CD4-positive, alpha-beta memory T cell (primary cell): ENCODE data around the gene SLC39A11. TPM values are rescaled to one million over a fixed set of nuclear protein-coding genes. Genes with fewer than 3 reads are reported as not detected.
"Not testable (repeated sequence)": the region's sequence is repeated elsewhere in the genome, so short reads cannot be mapped to it uniquely, and the experiment has no call there.

ENCODE experiments used
- CTCF ChIA-PET: fragments of 350-600 bp; sonication (Branson Sonifier 250); formaldehyde crosslinking; loops from one replicate; lab custom pipeline; 2021; ENCODE audit warnings: inconsistent platforms; ENCODE audit not compliant: partially characterized antibody; lab: Charles Lee
- POLR2A ChIA-PET: fragments of 350-600 bp; sonication (Branson Sonifier 250); formaldehyde crosslinking; loops from one replicate; lab custom pipeline; 2021; ENCODE audit not compliant: partially characterized antibody; lab: Charles Lee
- DNase-seq, 5 donors: peaks; one replicate each; pipeline versions ENCODE4 v3.0.0 to v3.0.0-alpha.2; 2020 to 2022; ENCODE audit warnings: mixed read lengths in 1 of 5
- H3K27ac ChIP-seq: one replicate; pipeline ENCODE4 v1.7.0; 2013; ENCODE audit warnings: low read depth, low read length
- H3K27me3 ChIP-seq: 2 replicates; pipeline ENCODE4 v1.7.0; 2013; ENCODE audit warnings: mild to moderate bottlenecking, low read length, moderate library complexity; ENCODE audit not compliant: insufficient read depth
- H3K36me3 ChIP-seq: 2 replicates; pipeline ENCODE4 v1.7.0; 2013; ENCODE audit warnings: mild to moderate bottlenecking, low read length, moderate library complexity; ENCODE audit not compliant: insufficient read depth
- H3K4me1 ChIP-seq: 2 replicates; pipeline ENCODE4 v1.7.0; 2013; ENCODE audit warnings: mild to moderate bottlenecking, low read length, moderate library complexity; ENCODE audit not compliant: insufficient read depth
- H3K4me3 ChIP-seq, 2 donors: one replicate each; pipeline ENCODE4 v1.7.0; 2013; ENCODE audit warnings: low read length in 2 of 2, mild to moderate bottlenecking in 1 of 2
- H3K9me3 ChIP-seq, 2 donors: one replicate each; pipeline ENCODE4 v1.7.0; 2013; ENCODE audit warnings: low read length in 2 of 2, control low read depth in 1 of 2; ENCODE audit not compliant: control insufficient read depth in 1 of 2
- H3K27ac Mint-ChIP-seq, 7 donors: one replicate each; pipeline ENCODE4 v1.8.0; 2020 to 2021; ENCODE audit warnings: mixed read lengths in 7 of 7, mild to moderate bottlenecking in 6 of 7, inconsistent platforms in 3 of 7, moderate library complexity in 3 of 7
- H3K27me3 Mint-ChIP-seq, 2 donors: one replicate each; pipeline ENCODE4 v1.8.0; 2020 to 2021; ENCODE audit warnings: mixed read lengths in 2 of 2
- H3K36me3 Mint-ChIP-seq, 2 donors: one replicate each; pipeline ENCODE4 v1.8.0; 2020 to 2021; ENCODE audit warnings: mixed read lengths in 2 of 2, inconsistent platforms in 1 of 2, mild to moderate bottlenecking in 1 of 2
- H3K4me1 Mint-ChIP-seq, 4 donors: one replicate each; pipeline ENCODE4 v1.8.0; 2020 to 2021; ENCODE audit warnings: mixed read lengths in 4 of 4, mild to moderate bottlenecking in 1 of 4
- H3K4me3 Mint-ChIP-seq, 8 donors: one replicate each; pipeline ENCODE4 v1.8.0; 2020 to 2021; ENCODE audit warnings: mixed read lengths in 8 of 8, mild to moderate bottlenecking in 7 of 8, moderate library complexity in 6 of 8, inconsistent platforms in 3 of 8
- H3K9me3 Mint-ChIP-seq, 8 donors: one replicate each; pipeline ENCODE4 v1.8.0; 2020 to 2021; ENCODE audit warnings: mixed read lengths in 8 of 8, mild to moderate bottlenecking in 5 of 8, inconsistent platforms in 3 of 8, moderate library complexity in 1 of 8
- intact Hi-C: fragments of 100-400 bp; cut with micrococcal nuclease; formaldehyde crosslinking; loops from one replicate; pipeline ENCODE4 v1.15.1; 2023
- polyA plus RNA-seq, 2 donors: library from polyadenylated mRNA; unstranded; fragments of 300-500 nt; fragmentation: Illumina TruSeq; gene quantifications; one replicate each; pipeline ENCODE4 v1.2.3, GENCODE V29; 2021
- total RNA-seq, 2 experiments: library from RNA; stranded (reverse); gene quantifications; one replicate each; pipeline ENCODE4 v1.2.3, GENCODE V29; 2021

Gene SLC39A11
- total and polyA plus RNA-seq, 4 experiments from 2014 or later: 15.9 to 23.7 (median 20.4) TPM

- Histone ChIP-seq H3K27me3 (no peaks in the 10 kb centered on the region), H3K36me3 (no peaks in the 10 kb centered on the region), H3K9me3 (no peaks in the 10 kb centered on the region), H3K4me3 (no peak overlapping the region), H3K27ac (no peak overlapping the region), H3K4me1 (no peaks in the 10 kb centered on the region)
- Mint-ChIP-seq H3K9me3 (no peaks in the 10 kb centered on the region), H3K27ac (no peak overlapping the region), H3K36me3 (peaks cover 0 to 3% of the 10 kb centered on the region in 2 donors), H3K27me3 (no peaks in the 10 kb centered on the region), H3K4me3 (no peak overlapping the region), H3K4me1 (peaks cover 0 to 3% (median 0%) of the 10 kb centered on the region in 4 donors)
- POLR2A ChIA-PET: no interaction called here
- intact Hi-C loops: no loop called here
- DNase-seq: no peak
- CTCF ChIA-PET: no interaction called here
Measured at GRCh38 chr17:73060721-73061120, 31.8 kb downstream of the SLC39A11 start.

GRCh38 chr17:73059713-73060112, 32.8 kb downstream of the SLC39A11 start:
- H3K9me3 Mint-ChIP-seq, H3K4me1 Mint-ChIP-seq, H3K36me3 Mint-ChIP-seq, CTCF ChIA-PET, POLR2A ChIA-PET, H3K4me3 ChIP-seq, H3K4me3 Mint-ChIP-seq, H3K27ac Mint-ChIP-seq, H3K27me3 ChIP-seq, intact Hi-C loops, H3K9me3 ChIP-seq, H3K36me3 ChIP-seq, H3K27me3 Mint-ChIP-seq, DNase-seq, H3K27ac ChIP-seq, H3K4me1 ChIP-seq: not testable (repeated sequence)

GRCh38 chr17:73058022-73058421, 34.5 kb downstream of the SLC39A11 start:
- H3K27me3 Mint-ChIP-seq: no peaks in the 10 kb centered on the region
- H3K9me3 Mint-ChIP-seq: no peaks in the 10 kb centered on the region
- no peak overlapping the region for H3K4me3 ChIP-seq
- no peak overlapping the region for H3K27ac ChIP-seq
- no peaks in the 10 kb centered on the region for H3K27me3 ChIP-seq
- CTCF ChIA-PET: no interaction called here
- no peaks in the 10 kb centered on the region for H3K9me3 ChIP-seq
- no peak for DNase-seq
- H3K27ac Mint-ChIP-seq: no peak overlapping the region
- H3K4me1 Mint-ChIP-seq: peaks cover 0 to 2% (median 0%) of the 10 kb centered on the region in 4 donors
- H3K36me3 ChIP-seq: no peaks in the 10 kb centered on the region
- POLR2A ChIA-PET: no interaction called here
- H3K36me3 Mint-ChIP-seq: peaks cover 0 to 7% of the 10 kb centered on the region in 2 donors
- no peak overlapping the region for H3K4me3 Mint-ChIP-seq
- intact Hi-C loops: no loop called here
- H3K4me1 ChIP-seq: no peaks in the 10 kb centered on the region

GRCh38 chr17:73057196-73057595, 35.3 kb downstream of the SLC39A11 start:
- no peaks in the 10 kb centered on the region for H3K9me3 ChIP-seq
- H3K9me3 Mint-ChIP-seq: no peaks in the 10 kb centered on the region
- H3K4me3 Mint-ChIP-seq: no peak overlapping the region
- no peak for DNase-seq
- no peaks in the 10 kb centered on the region for H3K27me3 Mint-ChIP-seq
- ChIA-PET POLR2A (no interaction called here), CTCF (no interaction called here)
- no peaks in the 10 kb centered on the region for H3K36me3 ChIP-seq
- H3K27me3 ChIP-seq: no peaks in the 10 kb centered on the region
- no peak overlapping the region for H3K27ac ChIP-seq
- H3K36me3 Mint-ChIP-seq: peaks cover 0 to 10% of the 10 kb centered on the region in 2 donors
- H3K27ac Mint-ChIP-seq: no peak overlapping the region
- no peaks in the 10 kb centered on the region for H3K4me1 ChIP-seq
- intact Hi-C loops: no loop called here
- H3K4me3 ChIP-seq: no peak overlapping the region
- peaks cover 0 to 6% (median under 1%) of the 10 kb centered on the region in 4 donors for H3K4me1 Mint-ChIP-seq

- CTCF ChIA-PET: no interaction called here
Measured at GRCh38 chr17:73052923-73053322, 39.6 kb downstream of the SLC39A11 start.

GRCh38 chr17:73050797-73051196, 41.7 kb downstream of the SLC39A11 start:
- no peaks in the 10 kb centered on the region for H3K27me3 ChIP-seq
- intact Hi-C loops: no loop called here
- no peak overlapping the region for H3K27ac ChIP-seq
- H3K36me3 ChIP-seq: no peaks in the 10 kb centered on the region
- ChIA-PET CTCF (no interaction called here), POLR2A (no interaction called here)
- Mint-ChIP-seq H3K9me3 (peaks cover 0 to 2% (median 0%) of the 10 kb centered on the region in 8 donors), H3K27ac (no peak overlapping the region), H3K36me3 (peaks cover 16 to 55% of the 10 kb centered on the region in 2 donors), H3K27me3 (no peaks in the 10 kb centered on the region), H3K4me1 (peaks cover 0 to 12% (median 4%) of the 10 kb centered on the region in 4 donors), H3K4me3 (no peak overlapping the region)
- H3K9me3 ChIP-seq: no peaks in the 10 kb centered on the region
- H3K4me3 ChIP-seq: no peak overlapping the region
- no peaks in the 10 kb centered on the region for H3K4me1 ChIP-seq
- no peak for DNase-seq

More at GRCh38 chr17:73052923-73053322, 39.6 kb downstream of the SLC39A11 start:
- H3K4me3 ChIP-seq: no peak overlapping the region
- Mint-ChIP-seq H3K27ac (no peak overlapping the region), H3K36me3 (peaks cover 15 to 50% of the 10 kb centered on the region in 2 donors), H3K9me3 (peaks cover 0 to 2% (median 0%) of the 10 kb centered on the region in 8 donors), H3K27me3 (no peaks in the 10 kb centered on the region), H3K4me1 (peaks cover 0 to 8% (median 3%) of the 10 kb centered on the region in 4 donors), H3K4me3 (no peak overlapping the region)
- H3K4me1 ChIP-seq: no peaks in the 10 kb centered on the region
- no peaks in the 10 kb centered on the region for H3K9me3 ChIP-seq
- H3K27ac ChIP-seq: no peak overlapping the region
- DNase-seq: no peak
- H3K27me3 ChIP-seq: no peaks in the 10 kb centered on the region
- intact Hi-C loops: no loop called here
- POLR2A ChIA-PET: no interaction called here
- H3K36me3 ChIP-seq: no peaks in the 10 kb centered on the region

GRCh38 chr17:73048170-73048569, 44.3 kb downstream of the SLC39A11 start:
- Histone ChIP-seq H3K27ac (no peak overlapping the region), H3K4me3 (no peak overlapping the region), H3K27me3 (no peaks in the 10 kb centered on the region), H3K36me3 (no peaks in the 10 kb centered on the region), H3K9me3 (no peaks in the 10 kb centered on the region), H3K4me1 (no peaks in the 10 kb centered on the region)
- Mint-ChIP-seq H3K4me1 (peaks cover 0 to 16% (median 6%) of the 10 kb centered on the region in 4 donors), H3K27me3 (no peaks in the 10 kb centered on the region), H3K27ac (no peak overlapping the region), H3K36me3 (peaks cover 21 to 58% of the 10 kb centered on the region in 2 donors), H3K9me3 (peaks cover 0 to 2% (median 0%) of the 10 kb centered on the region in 8 donors), H3K4me3 (no peak overlapping the region)
- ChIA-PET POLR2A (no interaction called here), CTCF (interaction anchor here (1.3 kb wide), 1 partner anchor 323 kb away, joined by 3 read pairs; no protein-coding TSS in a partner anchor)
- intact Hi-C loops: no loop called here
- DNase-seq: no peak
